PFSK-1 (cell line): ENCODE data around the gene PMPCA.

Experiments
- POLR2AphosphoS5 ChIP-seq: IDR thresholded peaks from 2 replicates; pipeline ENCODE4 v1.6.1; 2012; ENCODE audit warnings: low read depth, mild to moderate bottlenecking, control low read depth, low read length, moderate library complexity
- SIN3A ChIP-seq: IDR thresholded peaks from 2 replicates; pipeline ENCODE4 v1.6.1; 2012; ENCODE audit warnings: mild to moderate bottlenecking, low read length, moderate library complexity, borderline replicate concordance; ENCODE audit not compliant: insufficient read depth
- TAF1 ChIP-seq: IDR thresholded peaks from 2 replicates; pipeline ENCODE4 v1.6.1; 2012; ENCODE audit warnings: low read length, control low read depth, borderline replicate concordance; ENCODE audit not compliant: insufficient read depth
- TF ChIP-seq, protein P1 (sequence below), 2 experiments: IDR thresholded peaks; 2 replicates each; pipeline versions ENCODE4 v1.6.1 to v1.8.0; 2011 to 2012; ENCODE audit warnings: low read depth in 2 of 2, low read length in 2 of 2, control low read depth in 1 of 2, inconsistent platforms in 1 of 2, mild to moderate bottlenecking in 1 of 2, moderate library complexity in 1 of 2; ENCODE audit not compliant: insufficient read depth in 1 of 2

DNA sequence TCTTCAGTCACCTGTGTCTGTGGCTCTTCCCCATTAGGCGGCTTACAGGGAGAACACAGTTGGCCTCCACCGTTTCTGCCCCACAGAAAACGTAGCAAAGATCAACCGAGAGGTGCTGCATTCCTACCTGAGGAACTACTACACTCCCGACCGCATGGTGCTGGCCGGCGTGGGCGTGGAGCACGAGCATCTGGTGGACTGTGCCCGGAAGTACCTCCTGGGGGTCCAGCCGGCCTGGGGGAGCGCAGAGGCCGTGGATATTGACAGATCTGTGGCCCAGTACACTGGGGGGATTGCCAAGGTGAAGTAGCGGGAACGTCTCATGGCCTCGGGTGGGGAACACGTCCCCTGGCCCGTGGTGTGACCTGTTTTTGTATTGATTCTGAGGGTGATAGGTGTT lies 6.5 kb downstream of the PMPCA start:
- TF ChIP-seq, protein P1, sequence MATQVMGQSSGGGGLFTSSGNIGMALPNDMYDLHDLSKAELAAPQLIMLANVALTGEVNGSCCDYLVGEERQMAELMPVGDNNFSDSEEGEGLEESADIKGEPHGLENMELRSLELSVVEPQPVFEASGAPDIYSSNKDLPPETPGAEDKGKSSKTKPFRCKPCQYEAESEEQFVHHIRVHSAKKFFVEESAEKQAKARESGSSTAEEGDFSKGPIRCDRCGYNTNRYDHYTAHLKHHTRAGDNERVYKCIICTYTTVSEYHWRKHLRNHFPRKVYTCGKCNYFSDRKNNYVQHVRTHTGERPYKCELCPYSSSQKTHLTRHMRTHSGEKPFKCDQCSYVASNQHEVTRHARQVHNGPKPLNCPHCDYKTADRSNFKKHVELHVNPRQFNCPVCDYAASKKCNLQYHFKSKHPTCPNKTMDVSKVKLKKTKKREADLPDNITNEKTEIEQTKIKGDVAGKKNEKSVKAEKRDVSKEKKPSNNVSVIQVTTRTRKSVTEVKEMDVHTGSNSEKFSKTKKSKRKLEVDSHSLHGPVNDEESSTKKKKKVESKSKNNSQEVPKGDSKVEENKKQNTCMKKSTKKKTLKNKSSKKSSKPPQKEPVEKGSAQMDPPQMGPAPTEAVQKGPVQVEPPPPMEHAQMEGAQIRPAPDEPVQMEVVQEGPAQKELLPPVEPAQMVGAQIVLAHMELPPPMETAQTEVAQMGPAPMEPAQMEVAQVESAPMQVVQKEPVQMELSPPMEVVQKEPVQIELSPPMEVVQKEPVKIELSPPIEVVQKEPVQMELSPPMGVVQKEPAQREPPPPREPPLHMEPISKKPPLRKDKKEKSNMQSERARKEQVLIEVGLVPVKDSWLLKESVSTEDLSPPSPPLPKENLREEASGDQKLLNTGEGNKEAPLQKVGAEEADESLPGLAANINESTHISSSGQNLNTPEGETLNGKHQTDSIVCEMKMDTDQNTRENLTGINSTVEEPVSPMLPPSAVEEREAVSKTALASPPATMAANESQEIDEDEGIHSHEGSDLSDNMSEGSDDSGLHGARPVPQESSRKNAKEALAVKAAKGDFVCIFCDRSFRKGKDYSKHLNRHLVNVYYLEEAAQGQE (IDR thresholded peaks at IDR 0.05; ENCODE audit: insufficient read depth in 1 of 2, low read depth in 2 of 2, low read length in 2 of 2), result no peak
- TF ChIP-seq SIN3A (no peak), POLR2AphosphoS5 (no peak), TAF1 (no peak)
